Measurements from ENCODE around the gene CATSPERD.

The CATSPERD gene

GRCh38 chr19:5680437-5681368, 39.7 kb upstream of the CATSPERD start, which contains the start of the genes HSD11B1L and MICOS13:
TSS of gene HSD11B1L (plus strand) at chr19:5681027. CDS start at chr19:5684833, 3,806 bp downstream.
TSS of gene MICOS13 (minus strand) at chr19:5680516. CDS start at chr19:5680486, 30 bp downstream.
- DNase-seq (ENCODE audit: insufficient read length, low spot score) = peak; percentile 87
- no peak for TF ChIP-seq CTCF (IDR thresholded peaks at IDR 0.05; ENCODE audit: insufficient read depth, missing control alignments)
- FAIRE-seq = no peak

- no peak for TF ChIP-seq CTCF (IDR thresholded peaks at IDR 0.05; ENCODE audit: insufficient read depth, missing control alignments)
- DNase-seq (ENCODE audit: insufficient read length, low spot score) (no peak), FAIRE-seq (no peak)
These were observed 38.9 kb upstream of the CATSPERD start for GRCh38 chr19:5681391-5682106.

GRCh38 chr19:5682107-5682482, 38.3 kb upstream of the CATSPERD start:
- no peak for DNase-seq (ENCODE audit: insufficient read length, low spot score)
- FAIRE-seq = no peak
- TF ChIP-seq CTCF (IDR thresholded peaks at IDR 0.05; ENCODE audit: insufficient read depth, missing control alignments) = no peak

- no peak for TF ChIP-seq CTCF (IDR thresholded peaks at IDR 0.05; ENCODE audit: insufficient read depth, missing control alignments)
- no peak for FAIRE-seq
These were observed 37.1 kb upstream of the CATSPERD start for GRCh38 chr19:5683177-5683886.

GRCh38 chr19:5684694-5685430, 35.6 kb upstream of the CATSPERD start:
- no peak for TF ChIP-seq CTCF (IDR thresholded peaks at IDR 0.05; ENCODE audit: insufficient read depth, missing control alignments)
- DNase-seq (ENCODE audit: insufficient read length, low spot score) (no peak), FAIRE-seq (no peak)

More at GRCh38 chr19:5683177-5683886, 37.1 kb upstream of the CATSPERD start:
- DNase-seq (ENCODE audit: insufficient read length, low spot score) = no peak

GRCh38 chr19:5686326-5686646, 34.2 kb upstream of the CATSPERD start:
- DNase-seq (ENCODE audit: insufficient read length, low spot score) (no peak), FAIRE-seq (no peak)
- TF ChIP-seq CTCF (IDR thresholded peaks at IDR 0.05; ENCODE audit: insufficient read depth, missing control alignments) = no peak
